HG03095 (cell line): ENCODE data around the gene ROBO4.
A peak's percentile ranks its signal among the peaks of the same experiment; 100 is the strongest.

Experiments
- ATAC-seq: cut with Tn5 transposase; IDR thresholded peaks from one replicate; pipeline ENCODE4 v1.9.1; 2021; ENCODE audit warnings: moderate library complexity; ENCODE audit not compliant: unreplicated experiment

Gene ROBO4

DNA sequence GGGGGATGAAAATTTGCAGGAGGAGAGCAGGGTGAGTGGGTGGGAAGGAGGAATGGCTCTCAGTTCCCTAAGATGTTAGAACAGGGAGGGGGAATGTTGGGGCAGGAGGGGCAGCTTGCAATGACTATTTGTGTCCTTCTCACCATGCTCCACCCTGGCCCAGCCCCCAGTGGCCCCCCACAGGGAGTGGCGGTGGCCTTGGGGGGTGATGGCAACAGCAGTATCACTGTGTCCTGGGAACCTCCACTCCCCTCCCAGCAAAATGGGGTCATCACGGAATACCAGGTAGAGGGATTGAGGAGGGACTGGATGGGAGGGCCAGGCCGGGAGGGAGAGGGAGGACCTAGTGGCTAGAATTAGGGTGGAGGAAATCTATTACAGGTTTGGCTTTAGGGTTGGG, 22.3 kb downstream of the ROBO4 start:
- ATAC-seq: no peak

DNA sequence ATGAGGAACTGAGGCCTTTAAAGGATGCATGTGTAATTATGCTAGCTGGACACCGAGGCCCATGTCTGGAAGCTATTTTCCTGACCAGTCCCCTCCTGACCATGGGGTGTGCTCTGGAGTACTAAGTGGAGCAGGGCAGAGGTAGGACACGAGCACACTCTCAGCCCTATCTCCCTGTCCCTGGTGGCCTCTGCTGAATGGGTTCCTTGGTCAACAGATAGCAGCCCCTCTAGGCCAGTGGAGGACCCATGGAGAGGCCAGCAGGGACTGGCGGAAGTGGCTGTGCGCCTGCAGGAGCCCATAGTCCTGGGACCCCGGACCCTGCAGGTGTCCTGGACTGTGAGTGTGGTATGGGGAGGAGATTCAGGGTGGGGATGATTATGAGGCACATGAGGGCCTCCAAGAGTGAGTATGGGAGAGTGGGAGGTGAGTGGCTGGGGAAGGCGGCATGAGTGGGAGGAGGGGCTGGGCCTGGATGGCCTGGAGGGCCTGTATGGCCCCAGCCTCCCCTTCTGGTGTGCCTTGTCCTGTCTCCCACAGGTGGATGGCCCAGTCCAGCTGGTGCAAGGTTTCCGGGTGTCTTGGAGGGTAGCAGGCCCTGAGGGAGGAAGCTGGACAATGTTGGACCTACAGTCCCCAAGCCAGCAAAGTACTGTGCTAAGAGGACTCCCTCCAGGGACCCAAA, 23.0 kb downstream of the ROBO4 start:
- no peak for ATAC-seq

DNA sequence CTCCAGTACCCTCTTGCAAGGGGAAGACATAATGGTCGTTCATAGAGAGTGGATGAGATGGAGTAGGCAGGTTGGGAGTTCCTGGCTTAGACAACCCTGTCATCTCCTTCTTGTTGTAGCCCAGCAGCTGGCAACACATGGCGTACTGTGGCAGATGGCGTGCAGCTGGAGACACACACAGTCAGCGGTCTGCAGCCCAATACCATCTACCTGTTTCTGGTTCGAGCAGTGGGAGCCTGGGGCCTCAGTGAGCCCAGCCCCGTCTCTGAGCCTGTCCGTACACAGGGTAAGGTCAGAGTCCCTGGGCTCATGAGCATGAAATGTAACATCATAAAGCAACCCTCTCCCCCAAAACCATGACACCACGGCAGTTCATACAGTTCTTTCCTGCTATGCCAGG, 23.7 kb downstream of the ROBO4 start:
- no peak for ATAC-seq

DNA sequence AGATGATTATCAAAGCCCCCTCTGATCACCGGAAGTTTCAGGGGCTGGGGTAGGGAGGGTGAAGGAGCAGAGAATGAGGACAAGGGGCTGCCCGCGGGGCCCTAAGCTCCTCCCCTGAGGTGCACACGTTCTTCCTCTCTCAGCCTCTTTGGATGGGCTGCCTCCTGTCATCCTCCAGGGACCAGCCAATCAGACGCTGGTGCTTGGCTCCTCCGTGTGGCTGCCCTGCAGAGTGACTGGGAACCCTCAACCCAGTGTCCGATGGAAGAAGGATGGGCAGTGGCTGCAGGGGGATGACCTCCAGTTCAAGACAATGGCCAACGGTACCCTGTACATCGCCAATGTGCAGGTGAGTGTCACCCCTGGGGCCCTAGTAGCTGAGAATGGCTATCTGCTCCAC, 24.9 kb downstream of the ROBO4 start:
- ATAC-seq: no peak

DNA sequence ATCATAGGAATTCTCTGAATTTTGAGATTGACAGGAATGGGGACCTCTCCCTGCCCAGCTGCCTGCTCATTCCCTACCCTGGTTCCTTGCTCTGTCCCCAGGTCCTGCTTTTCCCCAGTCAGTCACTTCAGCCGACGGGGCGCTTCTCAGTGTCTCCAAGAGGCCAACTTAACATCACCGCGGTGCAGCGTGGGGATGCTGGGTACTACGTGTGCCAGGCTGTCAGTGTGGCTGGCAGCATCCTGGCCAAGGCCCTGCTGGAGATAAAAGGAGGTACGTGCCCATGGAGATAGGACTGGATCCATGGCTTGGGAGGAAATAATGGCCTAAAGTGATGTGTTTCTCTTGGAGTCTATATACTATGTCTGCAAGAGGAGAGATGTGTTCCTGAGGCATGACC, 25.4 kb downstream of the ROBO4 start:
- ATAC-seq: no peak

DNA sequence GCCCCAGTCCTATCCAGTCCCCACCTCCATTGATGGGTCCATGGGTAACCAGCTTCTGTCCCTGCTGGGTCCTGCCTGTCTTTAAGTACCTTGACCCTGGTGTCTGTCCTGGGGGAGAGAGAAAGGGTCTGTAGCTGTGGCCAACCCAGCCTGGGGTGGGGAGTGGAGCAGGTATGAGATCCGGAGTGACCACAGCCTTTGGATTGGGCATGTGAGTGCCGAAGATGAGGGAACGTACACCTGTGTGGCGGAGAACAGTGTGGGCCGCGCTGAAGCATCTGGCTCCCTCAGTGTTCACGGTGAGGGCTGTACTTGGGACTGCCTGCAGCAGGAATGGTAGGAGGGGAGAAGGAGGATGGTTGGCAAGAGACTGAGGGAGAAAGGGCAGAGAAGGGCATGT, 27.2 kb downstream of the ROBO4 start:
- ATAC-seq: no peak

DNA sequence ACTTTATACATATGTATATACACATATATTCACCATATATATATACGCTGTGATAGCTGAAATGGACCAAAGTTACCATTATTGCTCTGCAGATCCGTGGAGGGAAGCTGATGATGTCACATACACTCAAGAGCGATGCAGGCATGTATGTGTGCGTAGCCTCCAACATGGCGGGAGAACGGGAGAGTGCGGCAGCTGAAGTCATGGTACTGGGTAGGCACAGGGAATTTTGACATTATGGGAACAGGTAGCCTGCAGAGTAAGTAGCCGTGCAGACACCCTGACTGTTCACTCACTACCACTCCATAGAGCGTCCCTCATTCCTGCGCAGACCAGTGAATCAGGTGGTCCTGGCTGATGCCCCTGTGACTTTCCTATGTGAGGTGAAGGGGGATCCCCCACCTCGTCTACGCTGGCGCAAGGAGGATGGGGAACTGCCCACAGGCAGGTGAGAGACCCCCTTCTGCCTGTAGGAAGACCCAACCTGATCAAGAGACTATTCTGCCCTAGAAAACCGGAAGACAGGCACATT, 27.7 kb downstream of the ROBO4 start:
- no peak for ATAC-seq

DNA sequence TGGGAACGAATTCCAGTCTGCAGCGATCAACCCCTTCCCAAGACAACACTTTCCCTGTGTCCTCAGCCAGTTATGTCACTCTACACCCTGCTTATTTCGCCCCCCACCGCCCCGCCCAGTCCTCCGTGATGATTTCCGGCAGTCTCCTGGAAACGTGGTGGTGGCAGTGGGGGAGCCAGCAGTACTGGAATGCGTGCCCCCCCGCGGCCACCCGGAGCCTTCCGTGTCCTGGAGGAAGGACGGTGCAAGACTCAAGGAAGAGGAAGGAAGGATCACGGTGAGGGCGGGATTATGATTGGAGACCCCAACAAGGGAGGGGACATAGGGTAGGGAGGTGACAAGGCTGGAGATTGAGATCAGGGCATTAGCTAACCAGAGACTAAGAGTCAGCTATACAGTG, 28.3 kb downstream of the ROBO4 start:
- no peak for ATAC-seq

DNA sequence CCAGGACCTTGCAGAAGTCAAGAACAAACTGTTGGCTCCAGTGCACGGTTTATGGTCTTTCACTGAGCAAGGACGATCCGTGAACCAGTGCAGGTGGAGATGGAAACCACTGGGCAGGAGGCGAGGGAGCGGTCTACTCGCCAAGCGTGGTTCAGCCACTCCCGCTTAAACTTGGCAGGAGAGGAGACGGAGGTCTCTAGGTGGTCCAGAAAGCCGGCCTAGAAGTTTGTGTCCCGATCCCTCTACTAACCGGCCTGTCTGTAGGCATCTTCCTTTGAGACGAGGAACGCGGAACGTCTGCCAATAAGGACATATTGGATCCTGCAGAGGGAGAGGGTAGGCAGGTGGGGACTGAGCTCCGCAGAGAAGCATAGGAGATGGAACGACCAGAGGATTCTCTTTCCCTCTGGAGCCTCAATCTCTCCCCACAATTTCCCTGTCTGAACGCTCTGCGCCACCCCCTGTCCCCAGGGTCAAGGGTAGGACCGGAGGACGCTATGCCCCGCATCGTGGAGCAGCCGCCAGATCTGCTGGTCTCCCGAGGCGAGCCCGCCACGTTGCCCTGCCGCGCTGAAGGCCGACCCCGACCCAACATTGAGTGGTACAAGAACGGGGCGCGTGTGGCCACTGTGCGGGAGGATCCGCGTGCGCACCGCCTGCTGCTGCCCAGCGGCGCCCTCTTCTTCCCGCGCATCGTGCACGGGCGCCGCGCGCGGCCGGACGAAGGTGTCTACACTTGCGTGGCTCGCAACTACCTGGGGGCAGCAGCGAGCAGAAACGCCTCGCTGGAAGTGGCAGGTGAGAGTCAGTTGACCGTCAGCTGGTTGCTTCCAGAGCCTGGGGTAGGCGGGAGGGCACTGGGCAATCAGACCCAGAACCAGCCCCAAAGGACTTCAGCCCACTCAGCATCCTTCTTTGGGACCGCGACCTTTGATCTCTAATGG, 29.1 kb downstream of the ROBO4 start:
- no peak for ATAC-seq

DNA sequence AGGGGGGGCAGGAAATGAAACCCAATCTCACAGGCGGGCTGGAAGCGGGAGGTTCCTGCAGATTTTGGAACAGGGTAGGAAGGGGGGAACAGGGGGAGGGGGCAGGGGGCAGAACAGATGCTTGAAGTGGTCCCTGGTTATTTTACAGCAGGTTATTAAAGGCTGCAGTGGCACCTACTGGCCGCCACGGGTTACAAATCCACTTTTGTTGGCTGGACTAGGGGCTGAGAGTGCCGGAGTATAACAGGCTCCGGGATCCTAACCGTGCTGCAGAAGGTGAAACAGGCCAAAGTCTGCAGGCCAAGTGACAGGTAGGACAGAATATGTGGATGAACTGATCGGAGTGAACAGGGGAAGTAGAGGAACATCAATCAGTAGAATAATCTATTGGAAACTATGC, 30.0 kb downstream of the ROBO4 start:
- ATAC-seq: peak; percentile 48

DNA sequence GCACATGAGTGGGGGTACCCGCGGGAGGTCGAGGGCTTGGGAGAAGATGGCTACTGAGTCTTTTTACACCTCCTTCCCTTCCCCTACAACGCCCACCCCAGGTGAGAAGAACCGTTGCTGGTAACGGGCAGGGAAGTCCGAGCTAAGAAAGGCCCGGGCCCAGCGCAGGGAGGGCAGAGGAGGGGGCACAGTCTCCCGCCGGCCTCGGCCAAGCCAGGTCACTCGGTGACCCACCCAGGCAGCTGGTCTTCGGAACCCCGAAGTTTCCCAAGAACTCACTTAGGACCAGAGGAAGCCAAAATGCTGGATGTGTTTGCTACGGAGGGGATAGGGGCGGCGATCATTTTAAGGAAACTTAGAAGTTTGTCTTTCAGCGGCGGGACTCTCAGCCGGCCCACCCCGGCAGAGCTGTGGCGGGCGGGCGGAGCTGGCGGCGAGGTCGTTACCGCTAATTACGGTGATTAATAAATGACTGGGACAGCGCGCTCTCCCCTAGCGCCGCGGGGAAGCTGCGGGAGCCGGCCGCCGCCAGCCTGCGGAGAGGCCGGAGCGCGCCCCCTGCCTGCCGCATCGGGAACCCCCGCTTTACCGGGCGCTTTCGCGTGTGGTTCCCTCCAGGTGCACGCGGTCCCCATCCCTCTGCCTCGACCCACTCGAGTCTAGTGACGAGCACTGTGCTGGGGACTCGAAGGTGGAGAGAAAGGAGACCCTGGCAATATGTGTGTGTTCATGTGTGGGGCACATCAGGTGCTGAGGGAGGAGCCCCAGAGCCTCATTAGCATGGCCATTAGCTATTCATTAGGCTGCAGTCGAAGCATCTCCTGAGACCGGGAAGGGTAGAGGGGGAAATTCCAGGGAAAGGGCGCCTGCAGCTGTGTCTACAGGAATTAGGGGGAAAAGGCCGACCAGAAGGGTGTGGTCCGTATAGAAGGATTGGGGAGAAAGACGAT, 31.5 kb downstream of the ROBO4 start:
- ATAC-seq: no peak

DNA sequence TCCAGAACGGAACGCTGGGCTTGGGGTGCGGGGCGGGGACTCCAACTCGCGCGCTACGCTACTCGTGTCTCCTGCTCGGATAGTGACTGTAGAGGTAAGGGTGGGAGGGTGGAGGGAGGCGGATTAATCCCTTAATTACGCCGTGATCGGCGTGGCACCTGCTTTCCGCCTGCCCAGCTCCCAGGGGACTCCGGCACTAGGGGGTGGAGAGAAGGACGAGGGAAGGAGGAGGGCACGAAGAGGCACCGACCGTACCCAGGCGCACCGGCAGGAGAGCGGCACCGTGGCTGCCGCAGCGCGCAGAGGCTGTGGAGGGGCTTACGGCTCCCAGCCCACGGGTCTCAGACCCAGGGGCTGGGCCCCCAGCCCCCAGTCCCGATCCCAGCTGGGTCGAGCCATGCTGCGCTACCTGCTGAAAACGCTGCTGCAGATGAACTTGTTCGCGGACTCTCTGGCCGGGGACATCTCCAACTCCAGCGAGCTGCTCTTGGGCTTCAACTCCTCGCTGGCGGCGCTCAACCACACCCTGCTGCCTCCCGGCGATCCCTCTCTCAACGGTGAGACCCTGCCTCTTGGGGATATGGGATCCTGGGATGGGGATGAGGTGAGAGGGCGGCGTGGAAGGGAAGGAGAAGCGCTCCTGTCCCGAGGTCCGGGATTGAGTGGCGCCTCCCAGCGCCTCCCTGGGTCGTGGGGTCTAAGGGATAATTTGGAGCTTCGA, 32.3 kb downstream of the ROBO4 start, which contains the start of gene ROBO3:
Gene ROBO3, plus strand, starts transcription at position 252 of the 721 bp plus-strand sequence. Its CDS starts 146 bp downstream, at position 398.
- ATAC-seq: no peak

DNA sequence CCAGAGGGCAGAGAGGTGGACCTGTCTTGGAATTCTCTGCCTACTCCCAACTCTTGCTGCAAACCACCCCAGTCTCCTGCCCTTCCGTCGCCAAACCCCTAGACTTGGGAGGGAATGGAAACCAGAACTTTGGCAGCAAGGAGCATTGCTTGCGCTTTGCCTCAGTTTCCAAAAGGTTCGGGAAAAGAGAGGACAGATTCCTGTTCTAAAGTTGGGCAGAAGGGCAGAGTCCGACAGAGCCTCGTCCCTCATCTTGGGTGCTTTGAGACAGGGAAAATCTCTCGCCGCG, 32.8 kb downstream of the ROBO4 start:
- ATAC-seq: no peak

DNA sequence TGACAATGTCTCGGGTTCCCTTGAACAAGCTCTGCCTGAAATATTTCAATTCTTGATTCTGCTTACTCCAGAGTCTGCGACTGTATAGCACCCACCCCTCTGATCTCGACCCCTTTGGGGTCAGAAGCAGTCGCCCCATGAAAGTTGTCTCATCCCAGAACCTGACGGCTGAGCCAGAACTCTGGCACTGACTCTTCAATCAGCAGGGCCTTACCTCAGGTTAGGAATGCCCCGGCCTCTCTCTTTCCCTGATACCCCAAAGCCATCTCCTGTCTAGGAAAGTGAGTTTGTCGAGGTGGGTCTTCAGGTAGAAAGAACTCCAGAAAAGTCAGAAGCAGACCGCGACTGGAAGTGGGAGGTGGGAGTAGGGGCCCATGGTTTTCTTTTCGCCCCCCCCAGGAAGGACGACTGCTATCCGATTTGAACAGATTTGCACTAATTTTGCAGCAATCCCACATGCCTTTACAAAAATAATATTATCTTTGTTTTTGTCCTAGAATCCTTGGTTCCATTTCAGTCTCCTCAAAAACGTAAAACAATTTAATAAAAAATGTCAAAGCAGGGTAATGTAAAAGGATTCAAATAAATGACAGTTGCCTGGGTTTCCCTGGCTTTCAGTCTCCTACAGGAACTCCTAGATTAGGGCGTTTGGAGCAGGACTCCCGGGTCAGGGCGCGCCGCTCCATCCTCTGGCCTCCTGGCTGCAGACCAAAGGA, 33.3 kb downstream of the ROBO4 start:
- ATAC-seq: no peak

DNA sequence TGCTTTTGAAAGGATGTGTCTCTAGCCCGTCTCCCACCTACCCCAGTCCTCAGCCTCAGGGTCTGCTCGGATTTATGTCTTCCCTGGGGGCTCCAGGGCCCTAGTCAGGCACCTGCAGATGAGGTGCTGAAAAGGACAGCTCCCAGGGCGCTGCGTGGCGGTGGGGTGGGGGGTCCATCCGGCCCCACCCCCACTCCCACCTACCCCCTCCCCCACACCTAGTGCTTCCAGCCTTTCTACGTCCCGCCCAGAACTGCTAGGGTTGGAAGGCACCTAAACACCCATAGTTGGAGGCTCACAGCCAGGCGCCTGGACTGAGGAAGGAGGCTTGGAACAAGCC, 33.9 kb downstream of the ROBO4 start:
- ATAC-seq: no peak

DNA sequence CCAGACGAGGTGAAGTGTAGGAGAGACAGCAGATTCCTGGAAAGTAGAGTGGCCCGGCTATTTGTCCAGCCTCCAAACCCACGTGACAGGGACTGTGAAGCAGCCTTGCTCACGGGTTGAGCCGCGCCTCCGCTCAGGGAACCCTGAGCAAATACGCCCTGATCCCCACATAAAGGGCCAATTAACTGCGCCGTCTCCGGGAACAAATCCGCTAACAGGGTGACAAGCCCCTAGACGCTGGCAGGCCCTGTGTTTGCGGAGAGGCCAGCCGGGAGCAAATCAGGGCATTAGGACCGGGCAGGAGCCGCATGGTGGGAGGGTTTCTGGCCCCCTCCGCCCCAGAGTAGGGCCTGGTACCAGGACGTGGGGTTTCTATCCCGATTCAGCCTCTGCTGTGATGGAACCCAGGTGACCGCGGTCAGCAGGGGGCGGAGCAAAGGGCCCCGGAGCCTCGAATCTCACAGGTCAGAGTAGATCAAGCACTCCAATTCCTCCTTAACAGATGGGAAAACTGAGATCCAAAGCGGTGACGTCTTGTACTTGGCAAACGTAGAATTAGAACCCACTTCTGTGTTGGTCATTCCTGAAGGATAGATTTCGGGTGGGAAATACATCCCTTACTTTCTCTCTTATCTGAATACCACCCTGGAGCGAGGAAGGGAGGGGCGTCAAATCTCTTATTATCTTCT, 34.4 kb downstream of the ROBO4 start:
- ATAC-seq: no peak

DNA sequence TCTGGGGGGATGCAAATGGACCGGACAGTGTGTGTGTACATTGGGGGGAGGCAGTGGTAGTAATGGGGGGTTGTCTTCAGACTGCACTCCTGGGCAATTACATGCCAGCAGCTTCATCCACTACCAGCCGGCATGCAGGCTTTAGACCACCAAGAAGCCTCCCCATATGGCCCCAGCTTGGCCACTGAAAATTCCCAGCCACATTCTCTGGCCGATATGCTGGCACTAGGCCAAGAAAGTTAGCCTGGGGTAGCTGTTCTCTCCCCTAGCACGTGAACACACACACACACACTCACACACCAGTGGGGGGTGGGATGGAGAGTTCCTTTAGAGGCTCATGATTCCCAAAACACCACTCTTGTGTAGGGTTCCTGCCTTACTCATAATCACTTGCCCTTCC, 36.0 kb downstream of the ROBO4 start:
- ATAC-seq: no peak

DNA sequence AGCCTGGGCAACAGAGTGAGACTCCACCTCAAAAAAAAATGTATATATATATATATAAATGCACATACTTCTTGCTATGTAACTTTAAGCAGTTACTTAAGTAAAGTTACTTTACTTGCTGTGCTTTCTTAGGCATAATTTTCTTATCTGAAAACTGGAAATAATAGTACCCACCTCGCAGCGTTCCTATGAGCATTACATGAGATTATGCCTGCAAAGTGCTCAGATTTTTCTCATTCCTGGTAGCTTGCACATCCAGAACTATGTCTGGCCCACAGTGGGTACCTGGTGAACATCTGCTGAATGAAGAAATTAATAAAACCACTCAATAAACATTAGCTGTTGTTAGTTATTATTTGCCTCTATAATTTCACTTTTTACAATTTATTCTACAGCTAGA, 38.5 kb downstream of the ROBO4 start:
- no peak for ATAC-seq

DNA sequence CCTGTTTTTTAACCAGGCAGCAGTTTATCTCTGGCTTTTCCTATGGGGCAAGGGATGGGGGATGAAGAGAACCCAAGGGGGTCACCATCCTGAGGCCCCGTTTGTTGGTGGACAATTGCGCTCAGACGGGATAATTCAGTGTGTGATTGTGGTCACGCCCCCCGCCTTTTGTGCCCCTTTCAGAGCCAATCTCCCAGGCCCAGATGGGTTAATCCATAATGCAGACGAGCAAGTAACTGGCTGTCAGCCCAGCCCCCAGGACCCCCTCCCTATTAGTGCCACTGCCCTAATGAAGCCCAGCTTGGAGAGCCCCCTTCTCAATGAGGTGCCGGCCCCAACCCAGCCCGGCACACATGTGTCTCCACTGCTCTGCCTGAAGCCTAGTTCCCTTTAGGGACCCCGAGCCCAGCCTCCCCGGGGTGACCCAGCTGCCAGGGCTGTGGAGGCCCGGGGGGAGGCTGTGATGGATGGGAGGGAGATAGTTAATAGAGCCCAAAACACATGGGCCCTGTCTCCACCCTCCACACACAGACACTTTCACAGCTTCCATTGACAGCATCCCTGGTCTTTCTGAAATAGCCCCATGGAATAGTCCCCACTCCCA, 51.5 kb downstream of the ROBO4 start:
- ATAC-seq: no peak
